ENCODE results near the gene ADGRL4.
"Not testable (repeated sequence)": the region's sequence is repeated elsewhere in the genome, so short reads cannot be mapped to it uniquely, and the experiment has no call there.

GRCh38 chr1:78872801-78873200, 133.7 kb downstream of the ADGRL4 start:
- not testable (repeated sequence) for TF ChIP-seq POLR2A (IDR thresholded peaks at IDR 0.05; ENCODE audit: low read depth, low read length); TAF1 (IDR thresholded peaks at IDR 0.05; ENCODE audit: borderline replicate concordance, low read depth, low read length)
